Calu3 (cell line): Measurements from ENCODE around the gene PRR7. TPM values are rescaled to one million over a fixed set of nuclear protein-coding genes. Genes with fewer than 3 reads are reported as not detected.

Experiments
- Bru-seq: library from RNA; stranded (reverse); fragments of 400-500 nt; gene quantifications from one replicate; lab custom pipeline; 2021; lab: Mats Ljungman, UMichigan
- BruChase-seq, 2 experiments: library from RNA; stranded (reverse); fragments of 400-500 nt; gene quantifications; one replicate each; lab custom pipeline; 2021; lab: Mats Ljungman, UMichigan
- BruUV-seq: library from RNA; stranded (reverse); fragments of 400-500 nt; replicated peaks from 2 replicates; lab custom pipeline; 2021; lab: Mats Ljungman, UMichigan
- CTCF ChIA-PET: fragments of 300-600 bp; sonication (Branson Sonifier 250); formaldehyde crosslinking; loops from one replicate; lab custom pipeline; 2022; ENCODE audit warnings: antibody characterized with exemption; lab: Charles Lee
- DNase-seq: peaks from one replicate; pipeline ENCODE4 v3.0.0; 2022
- H3K27ac Mint-ChIP-seq: one replicate; pipeline ENCODE4 v1.8.0; 2022; ENCODE audit warnings: mixed read lengths; ENCODE audit not compliant: unreplicated experiment
- H3K27me3 Mint-ChIP-seq: one replicate; pipeline ENCODE4 v1.8.0; 2022; ENCODE audit warnings: mixed read lengths; ENCODE audit not compliant: unreplicated experiment
- H3K36me3 Mint-ChIP-seq: one replicate; pipeline ENCODE4 v1.8.0; 2022; ENCODE audit warnings: mild to moderate bottlenecking, moderate library complexity, mixed read lengths; ENCODE audit not compliant: insufficient read depth, unreplicated experiment
- H3K4me1 Mint-ChIP-seq: one replicate; pipeline ENCODE4 v1.8.0; 2022; ENCODE audit warnings: mild to moderate bottlenecking, low read depth, mixed read lengths; ENCODE audit not compliant: unreplicated experiment
- H3K4me3 Mint-ChIP-seq: one replicate; pipeline ENCODE4 v1.8.0; 2022; ENCODE audit warnings: mild to moderate bottlenecking, low read depth, moderate library complexity, mixed read lengths; ENCODE audit not compliant: unreplicated experiment
- H3K9me3 Mint-ChIP-seq: one replicate; pipeline ENCODE4 v1.8.0; 2022; ENCODE audit warnings: low read depth, mixed read lengths; ENCODE audit not compliant: unreplicated experiment
- CTCF ChIP-seq: fragments of 200-600 bp; IDR thresholded peaks from one replicate; pipeline ENCODE4 v1.8.0; 2022; ENCODE audit warnings: antibody characterized with exemption; ENCODE audit not compliant: unreplicated experiment
- intact Hi-C: fragments of 100-400 bp; cut with micrococcal nuclease; formaldehyde crosslinking; loops from one replicate; pipeline ENCODE4 v1.10.0; 2022; ENCODE audit not compliant: unreplicated experiment
- long read RNA-seq: library from polyadenylated mRNA; stranded (forward); transcript quantifications from one replicate; pipeline ENCODE4 v2.0.0, GENCODE V29; 2022
- total RNA-seq: library from RNA; stranded (reverse); gene quantifications from 2 replicates; pipeline ENCODE4 v1.2.3, GENCODE V29; 2022

Gene PRR7
- total RNA-seq: 25.2 and 27.6 TPM in 2 replicates
- Bru-seq, nascent RNA: percentile 61 among the genes with signal in this experiment
- BruChase-seq, experiment 1, labeled RNA remaining after a 6-hour chase: percentile 72 among the genes with signal in this experiment
- BruChase-seq, experiment 2, labeled RNA remaining after a 2-hour chase: percentile 81 among the genes with signal in this experiment
- long read RNA-seq, partial matches to known transcripts: 4 of 6 reads
- long read RNA-seq, other reads (novel, unspliced or antisense): 1 of 6 reads

- intact Hi-C loops: no loop called here
- no peaks in the 10 kb centered on the region for H3K27me3 Mint-ChIP-seq
- peak within 1 kb of the TSS; percentile 81 for H3K27ac Mint-ChIP-seq
- H3K4me1 Mint-ChIP-seq: peaks cover 22% of the 10 kb centered on the region
- TF ChIP-seq CTCF: no peak
- peaks cover 77% of the 10 kb centered on the region for H3K36me3 Mint-ChIP-seq
- H3K4me3 Mint-ChIP-seq: peak within 1 kb of the TSS; percentile 70
- no peaks in the 10 kb centered on the region for H3K9me3 Mint-ChIP-seq
- CTCF ChIA-PET: interaction anchor here (0.6 to 6.8 kb wide), 5 partner anchors 17 to 487 kb away, joined by 3 to 57 read pairs (median 5); no protein-coding TSS in a partner anchor
- no TSS peak for BruUV-seq
- DNase-seq: peak; percentile 88
These were observed at the start of gene PRR7 for GRCh38 chr5:177446200-177447065. TSS of gene PRR7 (plus strand) at chr5:177446814. CDS start at chr5:177455068, 8,254 bp downstream.

- Mint-ChIP-seq H3K4me1 (no peaks in the 10 kb centered on the region), H3K27me3 (no peaks in the 10 kb centered on the region), H3K27ac (no peak overlapping the region), H3K4me3 (no peak overlapping the region), H3K9me3 (no peaks in the 10 kb centered on the region), H3K36me3 (peaks cover 11% of the 10 kb centered on the region)
- CTCF ChIA-PET: interaction anchor here (0.7 kb wide), 1 partner anchor 99 kb away, joined by 3 read pairs; no protein-coding TSS in a partner anchor
- no peak for DNase-seq
- intact Hi-C loops: no loop called here
- no TSS peak for BruUV-seq
- TF ChIP-seq CTCF: no peak
These were observed 48.7 kb upstream of the PRR7 start for GRCh38 chr5:177397875-177398390.

- no peaks in the 10 kb centered on the region for H3K27me3 Mint-ChIP-seq
These were observed 46.4 kb upstream of the PRR7 start, which contains the start of gene PFN3 for GRCh38 chr5:177399997-177400868. TSS of gene PFN3 (minus strand) at chr5:177400661. CDS start at chr5:177400576, 85 bp downstream.

More at GRCh38 chr5:177399997-177400868, 46.4 kb upstream of the PRR7 start, which contains the start of gene PFN3:
- Mint-ChIP-seq H3K9me3 (no peaks in the 10 kb centered on the region), H3K4me1 (peaks cover 9% of the 10 kb centered on the region), H3K4me3 (no peak within 1 kb of the TSS), H3K27ac (no peak within 1 kb of the TSS), H3K36me3 (peaks cover 34% of the 10 kb centered on the region)
- no TSS peak for BruUV-seq
- no peak for DNase-seq
- intact Hi-C loops: no loop called here
- no peak for TF ChIP-seq CTCF
- CTCF ChIA-PET: interaction anchor here (5.2 kb wide), 1 partner anchor 46 kb away, joined by 57 read pairs; the partner anchor contains the start of gene PRR7
